GM23248 (cell line): ENCODE measurements around the gene GLIPR1L2.

Experiments used
- EZH2 ChIP-seq: fragments of 200-600 bp; sonication (generic); IDR thresholded peaks from 2 replicates; pipeline ENCODE4 v1.6.1; 2018; ENCODE audit warnings: antibody characterized with exemption, mild to moderate bottlenecking; ENCODE audit not compliant: insufficient read depth, poor library complexity, severe bottlenecking
- EZH2phosphoT487 ChIP-seq: fragments of 200-600 bp; sonication (generic); IDR thresholded peaks from 2 replicates; pipeline ENCODE4 v1.6.1; 2018; ENCODE audit warnings: antibody characterized with exemption, moderate library complexity, mild to moderate bottlenecking, low read depth; ENCODE audit not compliant: insufficient read depth

DNA sequence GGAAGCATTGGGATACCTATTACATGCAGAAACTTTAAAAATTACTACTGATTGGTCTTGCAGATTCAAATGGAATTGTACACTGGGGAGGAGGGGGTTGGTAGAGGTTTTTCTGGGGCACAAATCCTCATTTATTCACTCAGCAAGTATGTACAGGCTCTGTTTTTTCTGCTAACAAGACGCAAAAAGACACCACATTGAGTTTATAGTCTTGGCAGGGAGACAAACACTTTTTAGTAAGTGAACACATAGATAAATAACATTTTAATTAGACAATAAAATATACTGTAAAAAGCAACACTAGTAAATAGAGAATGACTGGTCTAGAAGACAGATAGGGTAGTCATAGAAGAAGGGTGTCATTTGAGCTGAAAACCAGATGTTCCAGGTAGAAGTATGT, 23.8 kb downstream of the GLIPR1L2 start:
- TF ChIP-seq EZH2 (no peak), EZH2phosphoT487 (no peak)
